Vagina (tissue), 2 donors: ENCODE data around the gene COL11A1.

ENCODE experiments used
- CTCF ChIP-seq, 3 experiments: fragments of 450-650 bp in 2 of 3; fragments of 200-600 bp in 1 of 3; sonication (generic) in 1 of 3; IDR thresholded peaks; one replicate each; pipeline ENCODE4 v1.5.1; 2017 to 2019; ENCODE audit warnings: antibody characterized with exemption in 3 of 3, mild to moderate bottlenecking in 2 of 3, moderate library complexity in 2 of 3
- POLR2A ChIP-seq, 2 donors: fragments of 450-650 bp; IDR thresholded peaks; one replicate each; pipeline ENCODE4 v1.6.1; 2017; ENCODE audit warnings: antibody characterized with exemption in 2 of 2, mild to moderate bottlenecking in 2 of 2, moderate library complexity in 2 of 2
- POLR2AphosphoS5 ChIP-seq, 2 donors: sonication (generic); formaldehyde crosslinking; IDR thresholded peaks; one replicate each; pipeline ENCODE4 v1.9.0; 2017; ENCODE audit warnings: antibody characterized with exemption in 2 of 2, mild to moderate bottlenecking in 2 of 2, low read depth in 1 of 2; ENCODE audit not compliant: insufficient read depth in 1 of 2

- no peak for TF ChIP-seq POLR2A (IDR thresholded peaks at IDR 0.05)
- TF ChIP-seq CTCF (IDR thresholded peaks at IDR 0.05) = no peak
- TF ChIP-seq POLR2AphosphoS5 (IDR thresholded peaks at IDR 0.05; ENCODE audit: insufficient read depth in 1 of 2, low read depth in 1 of 2) = no peak
Observed at GRCh38 chr1:103142461-103142860, 34.1 kb upstream of the COL11A1 start.
